ENCODE results near the gene VWA2. TPM values are rescaled to one million over a fixed set of nuclear protein-coding genes. Genes with fewer than 3 reads are reported as not detected.

VWA2 gene
- total RNA-seq, 1 donor from 2014 or later: not detected

GRCh38 chr10:114283091-114283490 lies 44.0 kb downstream of the VWA2 start:
- peaks cover 2% of the 10 kb centered on the region for H3K27me3 Mint-ChIP-seq (ENCODE audit: insufficient read depth)
- intact Hi-C loops (cut with micrococcal nuclease): no loop called here
- H3K9me3 Mint-ChIP-seq: no peaks in the 10 kb centered on the region
- H3K27ac Mint-ChIP-seq: no peak overlapping the region
- DNase-seq (ENCODE audit: low spot score): no peak
- no peaks in the 10 kb centered on the region for H3K36me3 Mint-ChIP-seq (ENCODE audit: low read depth)
- H3K4me1 Mint-ChIP-seq (ENCODE audit: low read depth): no peaks in the 10 kb centered on the region
- no peak overlapping the region for H3K4me3 Mint-ChIP-seq

- no peaks in the 10 kb centered on the region for H3K4me1 Mint-ChIP-seq (ENCODE audit: low read depth)
- H3K27ac Mint-ChIP-seq: no peak overlapping the region
- intact Hi-C loops (cut with micrococcal nuclease): no loop called here
- DNase-seq (ENCODE audit: low spot score): no peak
- H3K36me3 Mint-ChIP-seq (ENCODE audit: low read depth): no peaks in the 10 kb centered on the region
- H3K4me3 Mint-ChIP-seq: no peak overlapping the region
- no peaks in the 10 kb centered on the region for H3K9me3 Mint-ChIP-seq
- H3K27me3 Mint-ChIP-seq (ENCODE audit: insufficient read depth): peaks cover under 1% of the 10 kb centered on the region
These were observed 44.6 kb downstream of the VWA2 start for GRCh38 chr10:114283535-114284234.

GRCh38 chr10:114284346-114285071 lies 45.5 kb downstream of the VWA2 start:
- no peaks in the 10 kb centered on the region for H3K36me3 Mint-ChIP-seq (ENCODE audit: low read depth)
- H3K4me1 Mint-ChIP-seq (ENCODE audit: low read depth): no peaks in the 10 kb centered on the region
- H3K9me3 Mint-ChIP-seq: no peaks in the 10 kb centered on the region
- no peak overlapping the region for H3K27ac Mint-ChIP-seq
- no peaks in the 10 kb centered on the region for H3K27me3 Mint-ChIP-seq (ENCODE audit: insufficient read depth)
- H3K4me3 Mint-ChIP-seq: no peak overlapping the region
- intact Hi-C loops (cut with micrococcal nuclease): no loop called here
- no peak for DNase-seq (ENCODE audit: low spot score)

GRCh38 chr10:114285961-114286441 lies 46.9 kb downstream of the VWA2 start:
- Mint-ChIP-seq H3K27ac (no peak overlapping the region), H3K36me3 (ENCODE audit: low read depth) (no peaks in the 10 kb centered on the region), H3K4me3 (no peak overlapping the region), H3K4me1 (ENCODE audit: low read depth) (no peaks in the 10 kb centered on the region), H3K27me3 (ENCODE audit: insufficient read depth) (no peaks in the 10 kb centered on the region), H3K9me3 (no peaks in the 10 kb centered on the region)
- DNase-seq (ENCODE audit: low spot score): no peak
- intact Hi-C loops (cut with micrococcal nuclease): no loop called here

GRCh38 chr10:114286921-114287320 lies 47.9 kb downstream of the VWA2 start:
- Mint-ChIP-seq H3K27me3 (ENCODE audit: insufficient read depth) (no peaks in the 10 kb centered on the region), H3K36me3 (ENCODE audit: low read depth) (no peaks in the 10 kb centered on the region), H3K4me1 (ENCODE audit: low read depth) (no peaks in the 10 kb centered on the region), H3K4me3 (no peak overlapping the region), H3K27ac (no peak overlapping the region), H3K9me3 (no peaks in the 10 kb centered on the region)
- no peak for DNase-seq (ENCODE audit: low spot score)
- intact Hi-C loops (cut with micrococcal nuclease): no loop called here

GRCh38 chr10:114288424-114289095 lies 49.5 kb downstream of the VWA2 start:
- H3K9me3 Mint-ChIP-seq: no peaks in the 10 kb centered on the region
- intact Hi-C loops (cut with micrococcal nuclease): no loop called here
- H3K27me3 Mint-ChIP-seq (ENCODE audit: insufficient read depth): peaks cover 2% of the 10 kb centered on the region
- H3K36me3 Mint-ChIP-seq (ENCODE audit: low read depth): no peaks in the 10 kb centered on the region
- H3K4me3 Mint-ChIP-seq: no peak overlapping the region
- H3K27ac Mint-ChIP-seq: no peak overlapping the region
- no peak for DNase-seq (ENCODE audit: low spot score)
- no peaks in the 10 kb centered on the region for H3K4me1 Mint-ChIP-seq (ENCODE audit: low read depth)

- Mint-ChIP-seq H3K27me3 (ENCODE audit: insufficient read depth) (peaks cover 2% of the 10 kb centered on the region), H3K27ac (no peak overlapping the region), H3K36me3 (ENCODE audit: low read depth) (no peaks in the 10 kb centered on the region), H3K9me3 (no peaks in the 10 kb centered on the region), H3K4me1 (ENCODE audit: low read depth) (no peaks in the 10 kb centered on the region), H3K4me3 (no peak overlapping the region)
- no peak for DNase-seq (ENCODE audit: low spot score)
- intact Hi-C loops (cut with micrococcal nuclease): no loop called here
These were observed 50.0 kb downstream of the VWA2 start for GRCh38 chr10:114289096-114289436.

GRCh38 chr10:114290038-114290437 lies 51.0 kb downstream of the VWA2 start:
- no peak for DNase-seq (ENCODE audit: low spot score)

GRCh38 chr10:114291076-114291475 lies 52.0 kb downstream of the VWA2 start:
- Mint-ChIP-seq H3K27me3 (ENCODE audit: insufficient read depth) (peaks cover 2% of the 10 kb centered on the region), H3K36me3 (ENCODE audit: low read depth) (peaks cover 4% of the 10 kb centered on the region)

More at GRCh38 chr10:114290038-114290437, 51.0 kb downstream of the VWA2 start:
- Mint-ChIP-seq H3K4me3 (no peak overlapping the region), H3K36me3 (ENCODE audit: low read depth) (no peaks in the 10 kb centered on the region), H3K27me3 (ENCODE audit: insufficient read depth) (peaks cover 2% of the 10 kb centered on the region), H3K27ac (no peak overlapping the region), H3K9me3 (peaks cover 7% of the 10 kb centered on the region), H3K4me1 (ENCODE audit: low read depth) (no peaks in the 10 kb centered on the region)
- intact Hi-C loops (cut with micrococcal nuclease): no loop called here

GRCh38 chr10:114291516-114291915 lies 52.5 kb downstream of the VWA2 start:
- H3K9me3 Mint-ChIP-seq: peaks cover 22% of the 10 kb centered on the region
- intact Hi-C loops (cut with micrococcal nuclease): no loop called here
- peaks cover 2% of the 10 kb centered on the region for H3K27me3 Mint-ChIP-seq (ENCODE audit: insufficient read depth)
- no peak for DNase-seq (ENCODE audit: low spot score)
- peaks cover 5% of the 10 kb centered on the region for H3K36me3 Mint-ChIP-seq (ENCODE audit: low read depth)
- no peaks in the 10 kb centered on the region for H3K4me1 Mint-ChIP-seq (ENCODE audit: low read depth)
- H3K4me3 Mint-ChIP-seq: no peak overlapping the region
- no peak overlapping the region for H3K27ac Mint-ChIP-seq

More at GRCh38 chr10:114291076-114291475, 52.0 kb downstream of the VWA2 start:
- intact Hi-C loops (cut with micrococcal nuclease): no loop called here
- Mint-ChIP-seq H3K4me1 (ENCODE audit: low read depth) (no peaks in the 10 kb centered on the region), H3K4me3 (no peak overlapping the region), H3K27ac (no peak overlapping the region), H3K9me3 (peaks cover 18% of the 10 kb centered on the region)
- DNase-seq (ENCODE audit: low spot score): no peak

GRCh38 chr10:114293075-114293474 lies 54.0 kb downstream of the VWA2 start:
- H3K4me3 Mint-ChIP-seq: no peak overlapping the region
- no peak overlapping the region for H3K27ac Mint-ChIP-seq
- intact Hi-C loops (cut with micrococcal nuclease): no loop called here

GRCh38 chr10:114294549-114294948 lies 55.5 kb downstream of the VWA2 start:
- Mint-ChIP-seq H3K4me3 (no peak overlapping the region), H3K4me1 (ENCODE audit: low read depth) (no peaks in the 10 kb centered on the region)
- intact Hi-C loops (cut with micrococcal nuclease): no loop called here

More at GRCh38 chr10:114293075-114293474, 54.0 kb downstream of the VWA2 start:
- H3K4me1 Mint-ChIP-seq (ENCODE audit: low read depth): no peaks in the 10 kb centered on the region
- H3K9me3 Mint-ChIP-seq: peaks cover 23% of the 10 kb centered on the region
- H3K36me3 Mint-ChIP-seq (ENCODE audit: low read depth): peaks cover 5% of the 10 kb centered on the region
- DNase-seq (ENCODE audit: low spot score): no peak
- peaks cover 2% of the 10 kb centered on the region for H3K27me3 Mint-ChIP-seq (ENCODE audit: insufficient read depth)

GRCh38 chr10:114295393-114295792 lies 56.3 kb downstream of the VWA2 start:
- H3K36me3 Mint-ChIP-seq (ENCODE audit: low read depth): peaks cover 5% of the 10 kb centered on the region
- intact Hi-C loops (cut with micrococcal nuclease): no loop called here

More at GRCh38 chr10:114294549-114294948, 55.5 kb downstream of the VWA2 start:
- Mint-ChIP-seq H3K27me3 (ENCODE audit: insufficient read depth) (peaks cover 2% of the 10 kb centered on the region), H3K27ac (no peak overlapping the region), H3K9me3 (peaks cover 23% of the 10 kb centered on the region), H3K36me3 (ENCODE audit: low read depth) (peaks cover 5% of the 10 kb centered on the region)
- no peak for DNase-seq (ENCODE audit: low spot score)

More at GRCh38 chr10:114295393-114295792, 56.3 kb downstream of the VWA2 start:
- H3K4me3 Mint-ChIP-seq: no peak overlapping the region
- no peaks in the 10 kb centered on the region for H3K4me1 Mint-ChIP-seq (ENCODE audit: low read depth)
- peaks cover 23% of the 10 kb centered on the region for H3K9me3 Mint-ChIP-seq
- H3K27me3 Mint-ChIP-seq (ENCODE audit: insufficient read depth): peaks cover 2% of the 10 kb centered on the region
- no peak for DNase-seq (ENCODE audit: low spot score)
- no peak overlapping the region for H3K27ac Mint-ChIP-seq
